SU-DHL-6 (cell line): ENCODE results near the gene NSUN2.

Experiments
- H2AFZ ChIP-seq: fragments of 200-600 bp; sonication (generic); 2 replicates; pipeline ENCODE4 v1.6.1; 2014; ENCODE audit warnings: low read depth, mild to moderate bottlenecking, moderate library complexity, mixed read lengths, antibody characterized with exemption, low read length; ENCODE audit not compliant: severe bottlenecking
- H3F3A ChIP-seq: fragments of 200-600 bp; shearing (Covaris generic); 2 replicates; pipeline ENCODE4 v1.6.0; 2016; ENCODE audit warnings: antibody characterized with exemption, mild to moderate bottlenecking; ENCODE audit not compliant: insufficient read depth
- H3K27ac ChIP-seq: fragments of 200-600 bp; sonication (generic); 2 replicates; pipeline ENCODE4 v1.5.1; 2016; ENCODE audit warnings: low read depth, mild to moderate bottlenecking, low read length, moderate library complexity, mixed read lengths
- H3K27me3 ChIP-seq: fragments of 200-600 bp; sonication (generic), shearing (Covaris generic); 2 replicates; pipeline ENCODE4 v1.6.0; 2014; ENCODE audit warnings: mild to moderate bottlenecking, low read length
- H3K36me3 ChIP-seq: fragments of 200-600 bp; sonication (generic); 2 replicates; pipeline ENCODE4 v1.6.1; 2014; ENCODE audit warnings: mild to moderate bottlenecking, low read length, mixed read lengths
- H3K4me2 ChIP-seq: fragments of 300-600, 200-600 bp; shearing (Covaris generic), sonication (generic); 2 replicates; pipeline ENCODE4 v1.6.0; 2014; ENCODE audit warnings: low read length, low read depth, mild to moderate bottlenecking; ENCODE audit not compliant: poor library complexity, severe bottlenecking
- H3K4me3 ChIP-seq: fragments of 200-600 bp; sonication (generic); 2 replicates; pipeline ENCODE4 v1.5.1; 2014; ENCODE audit warnings: antibody characterized with exemption, low read length, mild to moderate bottlenecking, mixed read lengths; ENCODE audit not compliant: insufficient read depth, poor library complexity, severe bottlenecking
- H3K79me2 ChIP-seq: fragments of 200-600 bp; sonication (generic); 2 replicates; pipeline ENCODE4 v1.6.1; 2014; ENCODE audit warnings: mild to moderate bottlenecking, low read length, moderate library complexity; ENCODE audit not compliant: insufficient read depth
- H3K9ac ChIP-seq: fragments of 200-600 bp; sonication (generic); 2 replicates; pipeline ENCODE4 v1.7.0; 2014; ENCODE audit warnings: mild to moderate bottlenecking, low read length
- H3K9me2 ChIP-seq: fragments of 200-600 bp; sonication (generic); replicated peaks from 2 replicates; pipeline ENCODE4 v1.6.1; 2014; ENCODE audit warnings: low read length; ENCODE audit not compliant: insufficient read depth
- H3K9me3 ChIP-seq: fragments of 200-600 bp; sonication (generic); 2 replicates; pipeline ENCODE4 v1.6.1; 2014; ENCODE audit warnings: low read length, mixed read lengths; ENCODE audit not compliant: insufficient read depth
- H4K20me1 ChIP-seq: fragments of 200-600 bp; sonication (generic); 2 replicates; pipeline ENCODE4 v1.6.1; 2014; ENCODE audit warnings: low read depth, mild to moderate bottlenecking, antibody characterized with exemption, low read length, moderate library complexity, mixed read lengths
- CTCF ChIP-seq: fragments of 200-600 bp; sonication (generic); IDR thresholded peaks from one replicate; pipeline ENCODE4 v1.5.1; 2017; ENCODE audit warnings: antibody characterized with exemption, mild to moderate bottlenecking, low read length, moderate library complexity; ENCODE audit not compliant: insufficient read depth, poor library complexity, severe bottlenecking
- EZH2phosphoT487 ChIP-seq: fragments of 200-600 bp; sonication (generic), shearing (Covaris generic); conservative IDR thresholded peaks from 2 replicates; pipeline ENCODE4 v1.6.1; 2018; ENCODE audit warnings: mild to moderate bottlenecking, antibody characterized with exemption, low read length, moderate library complexity, mixed read lengths

NSUN2 gene

GRCh38 chr5:6599739-6600138 lies 33.1 kb downstream of the NSUN2 start:
- Histone ChIP-seq H3K36me3 (peaks cover 22% of the 10 kb centered on the region), H3K79me2 (no peaks in the 10 kb centered on the region), H3K9ac (no peak overlapping the region), H3K4me2 (no peak overlapping the region), H3F3A (no peaks in the 10 kb centered on the region), H2AFZ (no peak overlapping the region), H3K27me3 (no peaks in the 10 kb centered on the region), H3K27ac (no peak overlapping the region), H3K9me2 (no peaks in the 10 kb centered on the region), H3K4me3 (no peak overlapping the region), H4K20me1 (no peaks in the 10 kb centered on the region), H3K9me3 (no peaks in the 10 kb centered on the region)
- TF ChIP-seq CTCF (no peak), EZH2phosphoT487 (no peak)

GRCh38 chr5:6598351-6598900 lies 34.4 kb downstream of the NSUN2 start:
- Histone ChIP-seq H3K9me2 (no peaks in the 10 kb centered on the region), H3K36me3 (peaks cover 15% of the 10 kb centered on the region; the same call in 1 of the 2 replicates), H3K9ac (no peak overlapping the region), H3K9me3 (no peaks in the 10 kb centered on the region), H3K4me3 (no peak overlapping the region), H3K79me2 (no peaks in the 10 kb centered on the region), H2AFZ (no peak overlapping the region), H3K27ac (no peak overlapping the region), H3K4me2 (no peak overlapping the region), H3K27me3 (no peaks in the 10 kb centered on the region), H3F3A (no peaks in the 10 kb centered on the region), H4K20me1 (no peaks in the 10 kb centered on the region)
- TF ChIP-seq CTCF: no peak
- TF ChIP-seq EZH2phosphoT487: no peak

- Histone ChIP-seq H3K9ac (no peak overlapping the region), H3K4me3 (no peak overlapping the region), H3K4me2 (no peak overlapping the region), H3K36me3 (peaks cover 9% of the 10 kb centered on the region; the same call in 1 of the 2 replicates), H4K20me1 (no peaks in the 10 kb centered on the region), H3K9me3 (no peaks in the 10 kb centered on the region), H2AFZ (no peak overlapping the region), H3K27me3 (no peaks in the 10 kb centered on the region), H3F3A (no peaks in the 10 kb centered on the region), H3K79me2 (no peaks in the 10 kb centered on the region), H3K9me2 (no peaks in the 10 kb centered on the region), H3K27ac (no peak overlapping the region)
- TF ChIP-seq EZH2phosphoT487 (no peak), CTCF (no peak)
Observed at GRCh38 chr5:6597557-6597956, 35.3 kb downstream of the NSUN2 start.
